Embryonic facial prominence (tissue), 1 donor: ENCODE data around the gene JAZF1.

Experiments
- DNase-seq: peaks from one replicate; pipeline ENCODE4 v3.0.0-alpha.2; 2016; ENCODE audit errors: extremely low spot score

Gene JAZF1

DNA sequence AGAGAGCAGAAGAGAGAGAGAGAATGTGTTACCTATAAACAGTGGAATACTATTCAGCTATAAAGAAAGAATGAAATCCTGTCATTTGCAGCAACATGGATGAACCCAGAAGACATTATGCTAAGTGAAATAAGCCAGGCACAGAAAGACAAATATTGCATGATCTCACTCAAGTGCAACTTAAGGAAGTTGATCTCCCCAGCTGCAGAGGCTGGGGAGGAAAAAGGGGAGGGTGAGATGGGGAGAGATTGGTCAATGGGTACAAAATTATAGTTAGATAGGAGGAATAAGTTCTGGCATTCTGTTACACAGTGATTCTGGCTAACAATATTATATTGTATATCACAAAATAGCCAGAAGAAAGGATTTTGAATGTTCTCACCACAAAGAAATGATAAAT, 11.2 kb upstream of the JAZF1 start:
- no peak for DNase-seq

- no peak for DNase-seq
These were observed 10.6 kb upstream of the JAZF1 start for GRCh38 chr7:28191184-28191583.

DNA sequence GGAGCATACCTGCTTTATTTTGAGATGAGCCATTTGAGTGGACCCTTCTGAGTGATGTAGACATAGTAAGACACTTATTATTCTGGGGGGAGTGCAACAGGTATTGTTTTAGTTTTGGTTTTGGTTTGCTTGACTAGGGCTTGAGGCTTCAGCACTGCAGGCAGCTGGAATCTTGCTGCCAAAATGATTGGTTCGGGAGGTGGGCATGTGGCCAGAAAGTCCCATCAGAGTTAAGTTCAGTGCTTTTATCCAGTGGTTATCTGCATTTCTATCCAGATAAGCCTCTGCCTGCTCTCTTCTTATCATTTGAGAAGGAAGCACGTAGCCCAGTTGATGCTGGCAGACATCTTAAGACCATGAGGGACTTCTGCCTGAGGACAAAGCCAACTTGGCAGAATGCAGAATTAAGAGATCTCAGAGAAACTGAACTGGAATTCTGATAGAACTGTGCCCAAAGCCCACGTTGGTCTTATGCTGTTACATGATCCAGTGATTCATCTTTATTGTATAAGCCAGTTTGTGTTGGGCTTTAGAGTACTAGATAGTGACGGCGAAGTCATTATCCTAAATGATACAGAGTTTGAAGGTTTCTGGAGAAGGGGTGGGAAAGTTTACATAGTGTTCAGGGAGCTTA, 9.6 kb upstream of the JAZF1 start:
- DNase-seq, result no peak

DNA sequence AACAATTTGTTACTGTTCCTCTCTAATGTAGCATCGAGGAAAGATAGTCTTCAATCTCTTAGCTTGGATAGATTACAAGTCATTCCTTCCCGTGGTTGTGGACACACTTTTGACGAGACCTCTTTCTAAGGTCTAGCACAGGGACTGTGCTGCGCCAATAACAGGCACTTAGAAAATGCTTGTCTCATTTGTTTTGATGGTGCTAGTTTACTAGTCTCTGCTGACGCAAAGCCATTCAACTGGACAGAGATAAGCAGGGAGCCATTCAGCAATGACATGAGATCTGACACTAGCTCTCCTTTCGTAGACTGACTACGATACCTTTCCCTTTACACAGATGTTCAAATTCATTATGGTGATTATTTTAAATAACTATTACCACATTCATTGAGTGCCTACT, 6.4 kb upstream of the JAZF1 start:
- no peak for DNase-seq

GRCh38 chr7:28183627-28184026, 3.0 kb upstream of the JAZF1 start:
- DNase-seq, result no peak

DNA sequence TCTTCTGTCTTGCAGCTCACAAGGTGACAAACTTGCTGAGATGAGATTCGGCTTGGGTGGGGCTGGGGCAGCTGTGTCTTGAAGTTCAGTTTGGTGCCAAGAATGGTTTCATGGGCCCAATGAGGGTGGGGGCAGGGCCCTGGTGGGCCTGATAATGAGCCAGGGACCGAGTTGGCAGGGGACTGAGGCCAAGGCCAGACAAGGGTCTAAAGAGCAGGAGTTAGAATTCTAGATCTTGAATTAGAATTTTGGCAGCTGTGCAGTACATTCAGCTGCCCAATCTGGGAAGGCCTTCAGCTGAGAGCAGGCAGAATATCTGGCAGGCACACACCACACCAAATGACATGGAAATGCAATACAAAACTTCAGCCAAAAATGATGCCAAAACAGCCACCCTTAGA, 1.5 kb upstream of the JAZF1 start:
- no peak for DNase-seq

GRCh38 chr7:28181416-28181815, 821 bp upstream of the JAZF1 start:
- DNase-seq, result no peak

- no peak for DNase-seq
These were observed 598 bp downstream of the JAZF1 start for GRCh38 chr7:28180031-28180363.

DNA sequence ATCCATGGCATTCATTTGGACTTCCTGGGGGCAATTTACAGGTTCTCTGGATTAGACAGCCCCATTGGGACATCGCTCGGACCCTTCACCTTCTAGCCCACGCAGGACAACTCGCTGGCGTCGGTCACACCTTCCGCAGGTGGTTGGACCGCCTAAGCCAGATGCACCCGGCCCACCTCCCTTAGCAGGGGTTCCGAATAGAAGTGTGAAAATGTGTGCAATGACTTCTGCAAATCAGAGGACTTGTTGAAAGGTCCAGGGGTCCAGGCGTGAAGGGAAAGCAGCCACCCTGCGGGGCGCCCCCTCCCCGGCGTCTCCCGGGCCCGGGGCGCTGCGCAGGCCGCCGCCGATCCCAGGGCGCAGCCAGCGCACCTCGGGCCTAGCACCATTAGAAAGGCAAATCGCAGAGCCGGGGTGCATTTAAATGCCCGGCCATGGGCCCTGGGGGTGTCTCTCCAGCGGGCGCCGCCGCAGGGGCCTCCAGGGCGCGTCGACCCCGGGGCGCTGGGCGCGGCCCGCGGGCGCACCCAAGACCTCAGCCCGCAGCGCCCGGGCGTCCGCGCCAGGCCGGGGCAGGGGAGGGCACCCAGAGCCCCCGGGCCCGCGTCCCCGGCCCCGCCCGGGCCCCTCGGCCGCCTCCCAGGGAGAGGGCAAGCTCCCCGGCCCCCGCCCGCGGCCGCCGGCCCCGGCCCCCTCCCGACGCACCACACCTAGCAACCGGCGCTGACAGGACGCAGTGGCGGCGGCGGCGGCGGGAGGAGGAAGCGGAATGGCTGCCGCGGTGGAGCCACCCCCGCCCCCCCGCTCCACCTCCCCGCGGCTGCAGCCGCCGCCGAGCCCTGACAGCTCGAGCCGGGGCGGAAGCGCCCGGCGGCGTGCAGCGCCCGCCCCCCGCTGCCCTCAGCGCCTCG, 1.2 kb downstream of the JAZF1 start:
- DNase-seq, result no peak

- DNase-seq, result no peak
These were observed 2.0 kb downstream of the JAZF1 start for GRCh38 chr7:28178599-28178998.

- no peak for DNase-seq
These were observed 2.8 kb downstream of the JAZF1 start for GRCh38 chr7:28177836-28178235.

GRCh38 chr7:28176645-28177044, 4.0 kb downstream of the JAZF1 start:
- DNase-seq, result no peak

DNA sequence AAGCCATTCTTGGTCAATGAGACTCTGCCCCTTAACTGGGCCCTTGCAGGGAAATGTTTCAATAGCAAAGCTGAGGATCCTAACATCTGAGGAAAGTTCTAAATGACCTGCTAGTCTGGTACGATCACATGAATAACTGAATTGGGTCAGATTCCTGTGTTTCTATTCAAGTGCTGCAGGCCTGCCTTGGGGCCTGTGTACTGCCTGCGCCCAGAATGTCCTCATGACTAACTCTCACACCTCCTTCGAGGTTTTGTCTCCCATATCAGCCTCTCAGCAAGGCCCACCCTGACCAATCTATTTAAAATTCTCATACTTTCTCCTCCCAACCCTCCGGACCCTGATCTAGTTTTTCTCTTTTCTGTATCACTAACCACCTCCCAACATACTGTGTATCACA, 4.4 kb downstream of the JAZF1 start:
- no peak for DNase-seq

GRCh38 chr7:28174901-28175661, 5.5 kb downstream of the JAZF1 start:
- no peak for DNase-seq

- DNase-seq, result no peak
These were observed 6.2 kb downstream of the JAZF1 start for GRCh38 chr7:28174442-28174841.

DNA sequence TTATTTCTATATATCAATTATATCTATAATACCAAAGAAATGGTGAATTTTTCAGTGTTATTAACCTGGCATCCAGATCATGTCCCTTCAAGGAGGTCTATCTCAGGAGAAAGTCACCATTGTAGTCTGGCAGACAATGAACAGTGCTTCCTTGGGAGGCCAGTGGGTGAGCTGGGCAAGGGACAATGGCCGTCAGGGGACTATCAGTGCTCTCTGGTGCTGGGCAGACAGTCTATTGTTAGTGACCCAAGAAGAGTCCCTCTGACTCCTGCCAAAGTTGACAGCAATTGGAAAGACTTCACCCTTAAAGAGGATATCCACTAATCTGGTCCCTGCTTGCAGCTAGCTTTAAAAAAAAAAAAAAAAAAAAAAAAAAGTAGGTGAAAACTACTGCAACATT, 7.1 kb downstream of the JAZF1 start:
- no peak for DNase-seq

GRCh38 chr7:28172958-28173357, 7.6 kb downstream of the JAZF1 start:
- no peak for DNase-seq

DNA sequence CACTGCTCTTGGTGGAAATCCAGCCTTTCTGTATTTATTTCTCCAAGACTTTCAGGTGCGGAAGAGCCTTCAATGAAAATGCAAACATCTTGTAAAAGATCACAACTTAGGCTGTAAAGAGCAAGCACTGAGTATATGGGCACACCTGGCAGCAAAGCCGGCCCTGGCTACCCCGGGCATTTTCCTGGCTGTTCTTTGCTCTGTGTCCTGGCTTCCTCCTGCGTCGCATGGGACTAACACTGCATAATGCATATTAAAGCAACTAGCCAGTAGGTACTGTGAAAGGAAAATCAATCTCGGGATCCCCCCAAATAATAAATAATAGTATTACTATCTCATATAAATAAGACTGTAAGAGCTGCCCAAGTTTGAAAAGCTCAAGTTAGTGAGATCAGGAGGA, 9.9 kb downstream of the JAZF1 start:
- DNase-seq, result no peak

DNA sequence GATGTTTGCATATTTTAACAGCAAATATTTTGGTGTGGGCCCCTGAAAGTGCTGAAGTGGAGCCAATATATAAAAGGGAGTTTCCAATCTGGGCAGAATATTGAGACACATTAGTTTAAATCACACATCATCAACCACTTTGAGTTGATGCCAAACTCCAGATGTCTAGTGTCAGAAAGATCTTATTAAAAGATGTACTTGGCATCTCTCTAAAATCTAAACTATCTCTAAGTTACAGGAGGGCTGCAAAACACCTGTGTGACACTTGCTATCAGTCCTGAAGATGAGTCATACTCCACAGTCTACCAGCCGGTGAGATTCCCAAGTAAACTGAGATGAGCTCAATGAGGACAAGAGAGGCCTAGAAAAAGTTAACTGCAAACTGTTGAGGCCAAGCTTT, 11.4 kb downstream of the JAZF1 start:
- no peak for DNase-seq

DNA sequence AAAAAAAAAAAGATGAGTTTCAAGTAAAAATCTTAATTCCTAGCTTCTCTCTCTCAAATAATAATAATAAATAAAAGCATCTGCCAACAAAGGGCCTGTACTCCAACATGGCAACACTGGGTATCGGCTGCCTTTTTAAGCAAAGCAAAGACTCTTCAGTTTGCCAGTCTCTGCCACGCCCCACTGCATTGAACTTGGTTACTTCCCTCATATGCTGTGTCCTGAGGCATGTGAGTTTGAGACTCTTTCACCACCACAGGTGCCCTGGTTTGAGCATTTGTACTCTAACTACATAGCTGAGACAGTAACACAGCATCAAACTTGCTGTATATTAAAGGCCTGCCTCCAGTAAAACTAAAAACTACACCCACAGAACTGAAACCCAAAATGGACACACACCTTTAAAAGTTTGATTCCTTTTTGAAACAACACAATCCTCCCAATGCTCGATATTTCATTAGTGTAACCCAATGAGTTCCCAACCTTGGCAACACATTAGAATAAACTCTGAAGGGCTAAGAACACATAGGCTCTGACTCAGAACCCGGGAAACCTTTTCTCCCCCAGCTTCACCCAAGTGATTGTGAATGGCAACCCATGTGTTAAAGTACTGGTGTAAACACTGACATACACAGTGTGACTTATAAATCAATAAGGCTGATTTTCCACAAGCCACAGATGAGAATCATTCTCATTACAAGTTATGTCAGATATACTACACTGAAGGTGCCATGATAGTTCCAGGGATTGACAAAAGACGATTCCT, 12.0 kb downstream of the JAZF1 start:
- no peak for DNase-seq

GRCh38 chr7:28166982-28167715, 13.4 kb downstream of the JAZF1 start:
- DNase-seq, result no peak
